OCI-LY1 (cell line): ENCODE measurements around the gene SENP1.

Experiments
- CTCF ChIP-seq: fragments of 200-600 bp; sonication (generic), shearing (Covaris generic); IDR thresholded peaks from 2 replicates; pipeline ENCODE4 v1.5.1; 2017; ENCODE audit warnings: mild to moderate bottlenecking, antibody characterized with exemption, low read length, moderate library complexity, mixed read lengths
- EZH2 ChIP-seq: fragments of 200-600 bp; sonication (generic), shearing (Covaris generic); IDR thresholded peaks from 2 replicates; pipeline ENCODE4 v1.8.0; 2017; ENCODE audit warnings: borderline replicate concordance, mixed run types, mild to moderate bottlenecking, antibody characterized with exemption, low read length, moderate library complexity, mixed read lengths

- TF ChIP-seq EZH2 = no peak
- no peak for TF ChIP-seq CTCF
Measured at GRCh38 chr12:48031135-48031960, 74.5 kb downstream of the SENP1 start.
